Measurements from ENCODE around the gene MRPL39. TPM values are rescaled to one million over a fixed set of nuclear protein-coding genes. Genes with fewer than 3 reads are reported as not detected.

MRPL39 gene
- polyA plus RNA-seq, 1 of the 3 experiments (the other 2 are of a cell fraction) = 26.9 TPM

DNA sequence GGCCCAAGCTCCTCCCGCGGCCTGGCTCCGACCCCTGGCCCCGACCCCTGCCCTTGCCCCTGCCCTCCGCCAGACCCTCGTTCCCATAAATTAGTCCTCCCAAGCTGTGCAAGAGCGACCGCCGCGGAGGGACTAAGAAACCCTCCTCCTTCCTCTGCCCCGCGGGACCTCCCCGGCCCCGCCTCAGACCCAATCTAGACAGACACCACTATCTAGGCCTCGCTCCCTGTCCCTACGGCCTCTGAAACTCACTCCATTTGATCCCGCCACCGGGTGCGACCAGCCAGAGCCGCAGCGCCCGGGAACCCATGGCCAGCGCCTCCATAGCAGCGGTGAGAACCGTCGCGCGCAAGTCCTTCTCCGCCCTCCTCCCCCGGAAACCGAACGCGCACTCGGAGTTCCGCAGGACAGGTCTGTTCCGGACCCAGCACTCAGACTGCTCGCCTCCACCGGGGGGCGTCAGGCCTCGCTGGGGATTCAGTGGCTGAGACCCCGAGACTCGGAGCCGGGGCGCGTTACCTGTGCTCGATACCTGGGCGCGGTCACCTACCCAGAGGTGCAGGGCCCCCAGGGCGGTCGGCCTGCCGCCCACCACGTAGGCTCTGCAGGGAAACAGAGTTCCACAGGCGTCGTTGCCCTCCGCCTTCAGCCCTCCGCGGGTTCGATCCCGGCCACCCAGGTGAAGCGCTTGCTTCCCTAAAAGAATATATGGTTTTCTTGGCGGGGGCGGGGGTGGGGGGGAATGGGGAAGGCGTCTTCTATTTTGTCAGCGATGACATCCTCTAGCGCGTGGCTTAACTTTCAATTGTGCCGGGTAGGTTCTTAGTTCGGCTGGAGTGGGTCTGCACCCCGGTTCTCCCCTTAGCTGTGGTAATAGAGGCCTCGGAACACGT lies at the start of gene MRPL39 (continued):
- TF ChIP-seq, protein P1, sequence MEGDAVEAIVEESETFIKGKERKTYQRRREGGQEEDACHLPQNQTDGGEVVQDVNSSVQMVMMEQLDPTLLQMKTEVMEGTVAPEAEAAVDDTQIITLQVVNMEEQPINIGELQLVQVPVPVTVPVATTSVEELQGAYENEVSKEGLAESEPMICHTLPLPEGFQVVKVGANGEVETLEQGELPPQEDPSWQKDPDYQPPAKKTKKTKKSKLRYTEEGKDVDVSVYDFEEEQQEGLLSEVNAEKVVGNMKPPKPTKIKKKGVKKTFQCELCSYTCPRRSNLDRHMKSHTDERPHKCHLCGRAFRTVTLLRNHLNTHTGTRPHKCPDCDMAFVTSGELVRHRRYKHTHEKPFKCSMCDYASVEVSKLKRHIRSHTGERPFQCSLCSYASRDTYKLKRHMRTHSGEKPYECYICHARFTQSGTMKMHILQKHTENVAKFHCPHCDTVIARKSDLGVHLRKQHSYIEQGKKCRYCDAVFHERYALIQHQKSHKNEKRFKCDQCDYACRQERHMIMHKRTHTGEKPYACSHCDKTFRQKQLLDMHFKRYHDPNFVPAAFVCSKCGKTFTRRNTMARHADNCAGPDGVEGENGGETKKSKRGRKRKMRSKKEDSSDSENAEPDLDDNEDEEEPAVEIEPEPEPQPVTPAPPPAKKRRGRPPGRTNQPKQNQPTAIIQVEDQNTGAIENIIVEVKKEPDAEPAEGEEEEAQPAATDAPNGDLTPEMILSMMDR (IDR thresholded peaks at IDR 0.05) = peak; percentile 67
- TF ChIP-seq RFX5 (IDR thresholded peaks at IDR 0.05; ENCODE audit: low read length) (no peak), EP300 (IDR thresholded peaks at IDR 0.05; ENCODE audit: borderline replicate concordance in 1 of 2, low read depth in 1 of 2, low read length in 1 of 2) (no peak), GATA2 (CRISPR knock-in tag; IDR thresholded peaks at IDR 0.05) (no peak), ELF1 (IDR thresholded peaks at IDR 0.05) (peak; percentile 66; the same call in 1 of the 2 replicates), NRF1 (IDR thresholded peaks at IDR 0.05; ENCODE audit: low read depth, low read length) (no peak), MXI1 (IDR thresholded peaks at IDR 0.05; ENCODE audit: low read depth, low read length) (peak; percentile 35; the same call in 1 of the 2 replicates)
- TF ChIP-seq, protein P2, sequence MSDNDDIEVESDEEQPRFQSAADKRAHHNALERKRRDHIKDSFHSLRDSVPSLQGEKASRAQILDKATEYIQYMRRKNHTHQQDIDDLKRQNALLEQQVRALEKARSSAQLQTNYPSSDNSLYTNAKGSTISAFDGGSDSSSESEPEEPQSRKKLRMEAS (IDR thresholded peaks at IDR 0.05; ENCODE audit: low read depth) = peak; percentile 89
- TF ChIP-seq, protein P3, sequence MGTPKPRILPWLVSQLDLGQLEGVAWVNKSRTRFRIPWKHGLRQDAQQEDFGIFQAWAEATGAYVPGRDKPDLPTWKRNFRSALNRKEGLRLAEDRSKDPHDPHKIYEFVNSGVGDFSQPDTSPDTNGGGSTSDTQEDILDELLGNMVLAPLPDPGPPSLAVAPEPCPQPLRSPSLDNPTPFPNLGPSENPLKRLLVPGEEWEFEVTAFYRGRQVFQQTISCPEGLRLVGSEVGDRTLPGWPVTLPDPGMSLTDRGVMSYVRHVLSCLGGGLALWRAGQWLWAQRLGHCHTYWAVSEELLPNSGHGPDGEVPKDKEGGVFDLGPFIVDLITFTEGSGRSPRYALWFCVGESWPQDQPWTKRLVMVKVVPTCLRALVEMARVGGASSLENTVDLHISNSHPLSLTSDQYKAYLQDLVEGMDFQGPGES (IDR thresholded peaks at IDR 0.05; ENCODE audit: low read depth, low read length) = 0 out of 2 replicates have a peak, but pooled peaks have one; percentile 35
- TF ChIP-seq, protein P4, sequence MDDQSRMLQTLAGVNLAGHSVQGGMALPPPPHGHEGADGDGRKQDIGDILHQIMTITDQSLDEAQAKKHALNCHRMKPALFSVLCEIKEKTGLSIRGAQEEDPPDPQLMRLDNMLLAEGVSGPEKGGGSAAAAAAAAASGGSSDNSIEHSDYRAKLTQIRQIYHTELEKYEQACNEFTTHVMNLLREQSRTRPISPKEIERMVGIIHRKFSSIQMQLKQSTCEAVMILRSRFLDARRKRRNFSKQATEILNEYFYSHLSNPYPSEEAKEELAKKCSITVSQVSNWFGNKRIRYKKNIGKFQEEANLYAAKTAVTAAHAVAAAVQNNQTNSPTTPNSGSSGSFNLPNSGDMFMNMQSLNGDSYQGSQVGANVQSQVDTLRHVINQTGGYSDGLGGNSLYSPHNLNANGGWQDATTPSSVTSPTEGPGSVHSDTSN (IDR thresholded peaks at IDR 0.05) = 0 out of 2 replicates have a peak, but pooled peaks have one; percentile 21

DNA sequence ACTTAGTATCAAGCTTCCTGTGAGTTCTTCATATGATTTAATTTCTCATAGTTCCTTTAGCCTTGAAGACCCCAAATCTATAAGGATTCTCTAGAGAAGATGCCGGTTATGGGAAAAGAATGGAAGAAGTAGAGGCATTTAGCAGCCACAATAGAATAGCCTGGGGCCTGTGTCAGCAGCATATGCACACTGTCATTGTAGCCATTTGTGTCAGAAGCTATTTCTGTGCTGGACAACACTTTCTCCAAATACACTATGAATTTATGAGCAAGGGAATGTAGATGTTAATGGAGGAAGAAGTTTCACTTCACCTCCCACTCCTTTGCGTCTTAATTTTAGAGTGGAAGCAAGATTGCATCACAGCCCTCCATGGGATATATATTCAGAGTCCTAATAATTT lies 49.1 kb upstream of the MRPL39 start:
- peaks cover 5% of the 10 kb centered on the region for H3F3A ChIP-seq (replicated peaks; ENCODE audit: insufficient read depth)
- H3K4me1 ChIP-seq (ENCODE audit: control insufficient read depth in 1 of 2, insufficient read depth in 2 of 2, low read depth in 1 of 2, low read length in 1 of 2) = no peaks in the 10 kb centered on the region
- H3K27me3 ChIP-seq (ENCODE audit: insufficient read depth) = no peaks in the 10 kb centered on the region
- H4K20me1 ChIP-seq (ENCODE audit: insufficient read depth) = no peaks in the 10 kb centered on the region
- TF ChIP-seq NFIC (IDR thresholded peaks at IDR 0.05; ENCODE audit: borderline replicate concordance) (no peak), TAF1 (IDR thresholded peaks at IDR 0.05; ENCODE audit: borderline replicate concordance, low read depth, low read length) (no peak), EP300 (IDR thresholded peaks at IDR 0.05; ENCODE audit: borderline replicate concordance in 1 of 2, low read depth in 1 of 2, low read length in 1 of 2) (no peak), YY1 (IDR thresholded peaks at IDR 0.05; ENCODE audit: low read depth) (no peak), CHD2 (IDR thresholded peaks at IDR 0.05; ENCODE audit: low read length, partially characterized antibody) (no peak), ELF1 (IDR thresholded peaks at IDR 0.05) (no peak), MEF2A (IDR thresholded peaks at IDR 0.05; ENCODE audit: borderline replicate concordance, low read depth) (no peak), FOXM1 (IDR thresholded peaks at IDR 0.05; ENCODE audit: low read depth) (no peak), RCOR1 (IDR thresholded peaks at IDR 0.05; ENCODE audit: low read length) (no peak), EZH2phosphoT487 (IDR thresholded peaks at IDR 0.05; ENCODE audit: borderline replicate concordance, low read depth) (no peak)
- TF ChIP-seq, protein P3 (IDR thresholded peaks at IDR 0.05; ENCODE audit: low read depth, low read length) = no peak
- TF ChIP-seq, protein P5, sequence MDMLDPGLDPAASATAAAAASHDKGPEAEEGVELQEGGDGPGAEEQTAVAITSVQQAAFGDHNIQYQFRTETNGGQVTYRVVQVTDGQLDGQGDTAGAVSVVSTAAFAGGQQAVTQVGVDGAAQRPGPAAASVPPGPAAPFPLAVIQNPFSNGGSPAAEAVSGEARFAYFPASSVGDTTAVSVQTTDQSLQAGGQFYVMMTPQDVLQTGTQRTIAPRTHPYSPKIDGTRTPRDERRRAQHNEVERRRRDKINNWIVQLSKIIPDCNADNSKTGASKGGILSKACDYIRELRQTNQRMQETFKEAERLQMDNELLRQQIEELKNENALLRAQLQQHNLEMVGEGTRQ (IDR thresholded peaks at IDR 0.05; ENCODE audit: borderline replicate concordance, low read depth, low read length) = no peak
- no peaks in the 10 kb centered on the region for H3K9me3 ChIP-seq
- H3K27ac ChIP-seq (ENCODE audit: low read depth in 2 of 2, low read length in 1 of 2) = no peak overlapping the region
- no peak overlapping the region for H2AFZ ChIP-seq (ENCODE audit: low read depth)
- no peak overlapping the region for H3K4me3 ChIP-seq (ENCODE audit: low read depth in 2 of 2, low read length in 1 of 2)
- DNase-seq = no peak
- H3K9me2 ChIP-seq = no peaks in the 10 kb centered on the region
- no peak overlapping the region for H3K9ac ChIP-seq
- no peaks in the 10 kb centered on the region for H3K79me2 ChIP-seq (ENCODE audit: insufficient read depth)
- H3K36me3 ChIP-seq (replicated peaks in 1 of 2; ENCODE audit: control insufficient read depth in 1 of 2, insufficient read depth in 2 of 2, low read length in 1 of 2) = no peaks in the 10 kb centered on the region
- no peak overlapping the region for H3K4me2 ChIP-seq
- ChIA-PET POLR2A (interaction anchor here (0.5 kb wide), 1 partner anchor 10 kb away, joined by 5 read pairs; no protein-coding TSS in a partner anchor), CTCF (interaction anchor here (0.9 to 1.4 kb wide), 2 partner anchors 13 to 16 kb away, joined by 3 to 5 read pairs; no protein-coding TSS in a partner anchor)
- 90% methylated on average over 2 of the region's 2 CpGs for WGBS (ENCODE audit: low lambda C conversion rate)
